Activated CD8-positive, alpha-beta T cell treated with anti-CD3 and anti-CD28 coated beads for 36 hours (primary cell): Measurements from ENCODE around the gene NTSR1. TPM values are rescaled to one million over a fixed set of nuclear protein-coding genes. Genes with fewer than 3 reads are reported as not detected.

ENCODE experiments used
- ATAC-seq: fragments of 200-7000 bp; cut with Tn5 transposase; one replicate; pipeline ENCODE4 v1.10.0; 2021; ENCODE audit warnings: mild to moderate bottlenecking, moderate library complexity
- CTCF ChIA-PET: fragments of 350-600 bp; sonication (Branson Sonifier 250); formaldehyde crosslinking; loops from one replicate; lab custom pipeline; 2021; ENCODE audit warnings: antibody characterized with exemption; lab: Charles Lee
- POLR2A ChIA-PET: fragments of 350-600 bp; sonication (Branson Sonifier 250); formaldehyde crosslinking; loops from one replicate; lab custom pipeline; 2021; ENCODE audit warnings: antibody characterized with exemption; lab: Charles Lee
- DNase-seq: peaks from one replicate; pipeline ENCODE4 v3.0.0-alpha.2; 2020
- H3K27ac Mint-ChIP-seq: one replicate; pipeline ENCODE4 v1.8.0; 2021; ENCODE audit warnings: mild to moderate bottlenecking, mixed read lengths
- H3K27me3 Mint-ChIP-seq: one replicate; pipeline ENCODE4 v1.8.0; 2021; ENCODE audit warnings: mixed read lengths
- H3K36me3 Mint-ChIP-seq: one replicate; pipeline ENCODE4 v1.8.0; 2021; ENCODE audit warnings: low read depth, mixed read lengths
- H3K4me1 Mint-ChIP-seq: one replicate; pipeline ENCODE4 v1.8.0; 2021; ENCODE audit warnings: low read depth, mixed read lengths
- H3K4me3 Mint-ChIP-seq: one replicate; pipeline ENCODE4 v1.8.0; 2021; ENCODE audit warnings: mild to moderate bottlenecking, moderate library complexity, mixed read lengths
- H3K9me3 Mint-ChIP-seq: one replicate; pipeline ENCODE4 v1.8.0; 2021; ENCODE audit warnings: mixed read lengths
- CTCF ChIP-seq: fragments of 200-600 bp; IDR thresholded peaks from one replicate; pipeline ENCODE4 v1.8.0; 2022; ENCODE audit warnings: antibody characterized with exemption, mild to moderate bottlenecking
- intact Hi-C: fragments of 100-400 bp; cut with micrococcal nuclease; formaldehyde crosslinking; loops from one replicate; pipeline ENCODE4 v1.10.0; 2022
- total RNA-seq, 2 experiments: library from RNA; stranded (reverse); gene quantifications; one replicate each; pipeline ENCODE4 v1.2.3, GENCODE V29; 2021

The NTSR1 gene
- not detected for total RNA-seq

GRCh38 chr20:62708591-62709536 is at the start of gene NTSR1:
Gene NTSR1 (plus strand): TSS chr20:62708836. CDS start chr20:62709208, 372 bp downstream.
- POLR2A ChIA-PET: no interaction called here
- H3K4me3 Mint-ChIP-seq: no peak within 1 kb of the TSS
- H3K27me3 Mint-ChIP-seq: peaks cover 25% of the 10 kb centered on the region
- H3K36me3 Mint-ChIP-seq: no peaks in the 10 kb centered on the region
- ATAC-seq (no peak), DNase-seq (no peak)
- H3K27ac Mint-ChIP-seq: no peak within 1 kb of the TSS
- intact Hi-C loops: no loop called here
- no peak for TF ChIP-seq CTCF
- peaks cover 5% of the 10 kb centered on the region for H3K4me1 Mint-ChIP-seq
- CTCF ChIA-PET: interaction anchor here (1.8 kb wide), 1 partner anchor 9 kb away, joined by 4 read pairs; no protein-coding TSS in a partner anchor
- no peaks in the 10 kb centered on the region for H3K9me3 Mint-ChIP-seq

GRCh38 chr20:62659488-62660239 is 49.0 kb upstream of the NTSR1 start:
- ChIA-PET CTCF (interaction anchor here (0.8 to 1.0 kb wide), 2 partner anchors 26 to 149 kb away, joined by 3 read pairs; no protein-coding TSS in a partner anchor), POLR2A (no interaction called here)
- intact Hi-C loops: loop anchor here (10.0 kb wide), 1 partner anchor 135 kb away; the partner anchor contains the start of gene MRGBP
- no peak for DNase-seq
- Mint-ChIP-seq H3K9me3 (no peaks in the 10 kb centered on the region), H3K27ac (no peak overlapping the region), H3K27me3 (no peaks in the 10 kb centered on the region), H3K36me3 (peaks cover 17% of the 10 kb centered on the region), H3K4me3 (no peak overlapping the region), H3K4me1 (no peaks in the 10 kb centered on the region)
- no peak for ATAC-seq
- TF ChIP-seq CTCF: no peak

- POLR2A ChIA-PET: no interaction called here
- no peak for TF ChIP-seq CTCF
Observed at GRCh38 chr20:62660240-62660615, 48.4 kb upstream of the NTSR1 start.

GRCh38 chr20:62660768-62661167 is 47.9 kb upstream of the NTSR1 start:
- ATAC-seq: no peak
- POLR2A ChIA-PET: no interaction called here
- H3K36me3 Mint-ChIP-seq: peaks cover 17% of the 10 kb centered on the region
- intact Hi-C loops: no loop called here
- no peak for TF ChIP-seq CTCF
- H3K27me3 Mint-ChIP-seq: no peaks in the 10 kb centered on the region
- no peak overlapping the region for H3K4me3 Mint-ChIP-seq
- no peak for DNase-seq
- CTCF ChIA-PET: interaction anchor here (1.0 kb wide), 1 partner anchor 147 kb away, joined by 3 read pairs; no protein-coding TSS in a partner anchor
- no peaks in the 10 kb centered on the region for H3K4me1 Mint-ChIP-seq
- H3K9me3 Mint-ChIP-seq: no peaks in the 10 kb centered on the region
- H3K27ac Mint-ChIP-seq: no peak overlapping the region

More at GRCh38 chr20:62660240-62660615, 48.4 kb upstream of the NTSR1 start:
- CTCF ChIA-PET: interaction anchor here (0.8 to 1.0 kb wide), 2 partner anchors 26 to 148 kb away, joined by 3 read pairs; no protein-coding TSS in a partner anchor
- Mint-ChIP-seq H3K27ac (no peak overlapping the region), H3K36me3 (peaks cover 21% of the 10 kb centered on the region), H3K4me1 (no peaks in the 10 kb centered on the region), H3K4me3 (no peak overlapping the region), H3K9me3 (no peaks in the 10 kb centered on the region), H3K27me3 (no peaks in the 10 kb centered on the region)
- no peak for ATAC-seq
- intact Hi-C loops: no loop called here
- no peak for DNase-seq
